Stimulated activated CD8-positive, alpha-beta memory T cell treated with anti-CD3 and anti-CD28 coated beads, Interleukin-7, amount 100 ng/mL, for 48 hours (primary cell): ENCODE results near the gene ASXL1.
A peak's percentile ranks its signal among the peaks of the same experiment; 100 is the strongest.
"Not testable (repeated sequence)": the region's sequence is repeated elsewhere in the genome, so short reads cannot be mapped to it uniquely, and the experiment has no call there.

Experiments used
- DNase-seq, 2 donors: peaks; one replicate each; pipeline ENCODE4 v3.0.0-alpha.2; 2020; ENCODE audit warnings: low read depth in 1 of 2; ENCODE audit errors: extremely low read depth in 1 of 2

The ASXL1 gene

GRCh38 chr20:32357869-32358631, at the start of gene ASXL1:
ASXL1 (plus strand) TSS chr20:32358331; CDS start chr20:32358776, 445 bp downstream.
- DNase-seq = peak; percentile 92 to 95

GRCh38 chr20:32312718-32313424, 45.3 kb upstream of the ASXL1 start:
- no peak for DNase-seq

GRCh38 chr20:32314768-32315167, 43.4 kb upstream of the ASXL1 start:
- no peak for DNase-seq

DNA sequence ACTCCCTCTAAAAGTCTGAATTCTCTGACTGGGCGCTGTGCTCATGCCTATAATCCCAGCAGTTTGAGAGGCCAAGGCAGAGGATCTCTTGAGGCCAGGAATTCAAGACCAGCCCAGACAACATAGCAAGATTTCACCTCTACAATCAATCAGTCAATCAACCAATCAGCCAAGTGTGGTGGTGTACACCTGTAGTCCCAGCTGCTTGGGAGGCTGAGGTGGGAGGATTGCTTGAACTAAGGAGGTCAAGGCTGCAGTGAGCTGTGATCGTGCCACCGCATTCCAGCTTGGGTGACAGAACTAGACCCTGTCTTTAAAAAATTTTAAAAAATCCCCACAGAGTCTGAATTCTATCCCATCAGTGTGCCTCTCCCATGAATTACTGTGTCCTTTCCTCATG, 42.7 kb upstream of the ASXL1 start:
- no peak for DNase-seq

DNA sequence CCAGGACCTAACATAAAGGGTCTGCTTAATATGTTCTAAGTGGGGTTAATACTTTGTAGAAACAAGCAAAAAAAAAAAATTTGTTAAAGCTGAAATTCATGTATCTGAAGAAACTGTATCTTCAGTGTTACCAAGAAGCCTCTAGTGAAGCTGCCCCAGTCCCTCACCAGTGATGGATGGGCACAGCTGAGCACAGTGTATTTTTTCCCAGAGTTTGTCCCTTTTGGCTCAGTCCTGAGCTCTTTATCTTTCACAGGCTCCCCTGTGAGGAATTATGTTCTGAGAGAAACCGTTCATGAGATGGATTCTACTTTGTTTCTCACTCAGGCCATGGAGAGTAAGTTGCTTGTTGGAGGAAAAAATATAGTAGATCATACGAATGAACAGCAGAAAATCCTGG, 42.2 kb upstream of the ASXL1 start:
- DNase-seq = no peak

DNA sequence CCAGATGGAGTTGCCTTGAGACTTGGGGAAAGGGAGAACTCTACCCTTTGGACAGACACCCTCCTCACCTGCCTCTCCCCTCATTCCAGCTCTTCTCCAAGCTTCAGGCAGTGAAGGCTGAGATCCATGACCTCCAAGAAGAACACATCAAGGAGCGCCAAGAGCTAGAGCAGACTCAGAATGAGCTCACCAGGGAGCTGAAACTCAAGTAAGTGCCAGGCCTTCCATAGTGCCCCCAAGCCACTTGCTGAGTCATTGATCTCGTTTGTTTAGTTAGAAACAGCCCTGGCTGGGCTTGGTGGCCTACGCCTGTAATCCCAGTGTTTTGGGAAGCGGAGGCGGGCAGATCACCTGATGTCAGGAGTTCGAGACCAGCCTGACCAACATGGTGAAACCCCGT, 41.5 kb upstream of the ASXL1 start:
- DNase-seq = no peak

GRCh38 chr20:32319100-32319499, 39.0 kb upstream of the ASXL1 start:
- no peak for DNase-seq

DNA sequence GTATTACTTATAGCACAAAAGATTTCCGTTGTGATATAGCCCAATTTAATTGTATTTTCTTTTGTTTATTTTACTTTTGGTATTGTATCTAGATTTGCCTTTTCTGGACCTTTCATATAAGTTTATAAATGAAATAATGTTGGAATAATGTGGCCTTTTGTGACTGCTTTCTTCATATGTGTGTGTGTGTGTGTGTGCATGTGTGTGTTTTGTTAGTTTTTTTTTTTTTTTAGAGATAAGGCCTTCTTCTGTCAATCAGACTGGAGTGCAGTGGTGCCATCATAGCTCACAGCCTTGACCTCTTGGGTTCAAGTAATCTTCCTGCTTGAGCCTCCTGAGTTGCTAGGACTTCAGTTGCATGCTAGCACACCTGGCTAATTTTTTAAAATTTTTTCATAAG, 37.8 kb upstream of the ASXL1 start:
- no peak for DNase-seq

- no peak for DNase-seq
Measured at GRCh38 chr20:32321390-32321789, 36.7 kb upstream of the ASXL1 start.

DNA sequence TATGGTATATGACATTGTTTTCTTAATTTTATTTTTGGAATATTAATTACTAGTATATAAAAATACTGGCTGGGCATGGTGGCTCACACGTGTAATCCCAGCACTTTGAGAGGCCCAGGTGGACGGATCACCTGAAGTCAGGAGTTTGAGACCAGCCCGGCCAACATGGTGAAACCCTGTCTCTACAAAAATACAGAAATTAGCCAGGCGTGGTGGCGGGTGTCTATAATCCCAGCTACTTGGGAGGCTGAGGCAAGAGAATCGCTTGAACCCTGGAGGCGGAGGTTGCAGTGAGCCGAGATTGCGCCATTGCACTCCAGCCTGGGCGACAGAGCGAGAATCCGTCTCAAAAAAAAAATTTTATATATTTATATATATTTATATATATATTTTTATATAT, 35.9 kb upstream of the ASXL1 start:
- DNase-seq = not testable (repeated sequence)

DNA sequence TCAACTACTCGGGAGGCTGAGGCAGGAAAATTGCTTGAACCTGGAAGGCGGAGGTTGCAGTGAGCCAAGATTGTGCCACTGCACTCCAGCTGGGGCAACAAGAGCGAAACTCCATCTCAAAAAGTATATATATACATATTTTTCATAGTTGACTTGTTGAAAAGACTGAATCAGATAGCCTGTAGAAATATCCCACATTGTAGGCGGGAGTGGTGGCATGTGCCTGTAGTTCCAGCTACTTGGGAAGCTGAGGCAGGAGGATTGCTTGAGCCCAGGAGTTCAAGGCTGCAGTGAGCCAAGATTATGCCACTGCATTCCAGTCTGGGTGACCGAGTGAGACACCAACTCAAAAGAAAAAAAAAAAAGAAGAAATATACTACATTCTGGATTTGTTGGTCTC, 34.4 kb upstream of the ASXL1 start:
- DNase-seq = not testable (repeated sequence)

DNA sequence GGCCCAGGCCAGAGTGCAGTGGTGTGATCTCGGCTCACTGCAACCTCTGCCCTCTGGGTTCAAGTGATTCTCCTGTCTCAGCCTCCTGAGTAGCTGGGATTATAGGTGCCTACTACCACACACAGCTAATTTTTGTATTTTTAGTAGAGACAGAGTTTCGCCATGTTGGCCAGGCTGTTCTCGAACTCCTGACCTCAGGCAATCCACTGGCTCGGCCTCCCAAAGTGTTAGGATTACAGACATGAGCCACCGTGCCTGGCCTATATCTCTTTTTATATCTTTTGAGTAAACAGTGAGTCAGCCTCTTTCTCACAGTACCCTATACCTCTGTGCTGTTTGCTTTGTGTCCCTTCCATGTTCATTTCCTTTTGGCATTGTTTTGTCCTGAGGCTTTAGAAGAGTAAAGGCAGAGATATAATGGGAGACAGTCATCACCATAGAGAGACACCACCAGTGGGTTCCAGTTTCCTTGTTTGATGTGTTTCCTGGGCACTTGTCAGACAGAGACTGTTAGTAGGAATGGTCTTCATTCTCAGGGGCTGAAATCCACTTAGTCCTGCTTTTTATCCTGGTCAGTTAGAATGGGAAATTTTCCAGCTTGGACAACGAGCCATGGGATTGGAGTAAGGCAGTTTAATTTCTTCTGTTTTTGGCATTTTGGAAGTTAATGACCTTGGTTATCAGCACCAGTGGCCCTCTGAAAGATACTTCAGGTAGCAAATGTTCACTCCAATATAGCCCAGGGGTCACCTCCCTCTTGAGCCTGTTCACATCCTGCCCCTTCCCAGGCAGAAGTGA, 32.2 kb upstream of the ASXL1 start:
- no peak for DNase-seq

DNA sequence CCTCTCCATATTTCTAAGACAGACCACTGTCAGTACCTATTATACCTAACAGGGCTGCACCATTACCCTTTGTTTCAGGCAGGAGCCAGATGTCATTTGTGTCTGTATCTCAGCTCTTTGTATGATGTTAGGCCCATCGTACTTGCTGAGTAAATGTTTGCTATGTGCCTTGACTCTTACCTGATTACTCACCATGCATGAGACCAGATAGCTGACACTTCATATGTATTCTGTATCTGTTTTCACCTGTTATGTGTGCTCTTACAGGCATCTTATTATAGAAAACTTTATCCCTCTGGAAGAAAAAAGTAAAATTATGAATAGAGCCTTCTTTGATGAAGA, 31.7 kb upstream of the ASXL1 start:
- DNase-seq = no peak

DNA sequence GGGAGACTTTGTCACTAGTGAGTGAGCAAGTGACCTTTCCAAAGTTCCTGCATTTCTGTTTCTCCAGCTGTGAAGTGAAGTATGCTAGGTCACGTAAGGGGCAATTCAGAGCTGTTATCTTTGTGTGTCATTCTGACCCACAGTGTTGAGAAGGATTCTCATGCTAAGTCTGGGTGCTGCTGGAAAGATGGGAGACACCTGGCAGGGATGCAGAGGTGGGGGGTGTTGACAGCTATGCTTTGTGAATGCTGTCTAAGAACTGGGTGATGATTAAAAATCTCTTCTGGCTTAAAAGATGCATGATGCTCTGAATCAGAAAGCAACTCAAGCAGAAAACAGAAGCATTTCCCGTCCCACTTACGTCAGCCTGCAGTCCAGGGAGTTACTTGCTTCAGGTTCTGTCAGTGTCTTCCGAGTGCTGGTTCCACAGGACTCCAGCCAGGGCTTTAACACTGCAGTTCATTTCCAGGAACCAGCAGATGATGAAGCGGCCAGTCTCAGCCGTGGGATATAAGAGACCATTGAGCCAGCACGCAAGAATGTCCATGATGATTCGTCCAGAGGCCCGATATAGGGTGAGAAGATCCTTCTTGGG, 30.9 kb upstream of the ASXL1 start:
- no peak for DNase-seq

DNA sequence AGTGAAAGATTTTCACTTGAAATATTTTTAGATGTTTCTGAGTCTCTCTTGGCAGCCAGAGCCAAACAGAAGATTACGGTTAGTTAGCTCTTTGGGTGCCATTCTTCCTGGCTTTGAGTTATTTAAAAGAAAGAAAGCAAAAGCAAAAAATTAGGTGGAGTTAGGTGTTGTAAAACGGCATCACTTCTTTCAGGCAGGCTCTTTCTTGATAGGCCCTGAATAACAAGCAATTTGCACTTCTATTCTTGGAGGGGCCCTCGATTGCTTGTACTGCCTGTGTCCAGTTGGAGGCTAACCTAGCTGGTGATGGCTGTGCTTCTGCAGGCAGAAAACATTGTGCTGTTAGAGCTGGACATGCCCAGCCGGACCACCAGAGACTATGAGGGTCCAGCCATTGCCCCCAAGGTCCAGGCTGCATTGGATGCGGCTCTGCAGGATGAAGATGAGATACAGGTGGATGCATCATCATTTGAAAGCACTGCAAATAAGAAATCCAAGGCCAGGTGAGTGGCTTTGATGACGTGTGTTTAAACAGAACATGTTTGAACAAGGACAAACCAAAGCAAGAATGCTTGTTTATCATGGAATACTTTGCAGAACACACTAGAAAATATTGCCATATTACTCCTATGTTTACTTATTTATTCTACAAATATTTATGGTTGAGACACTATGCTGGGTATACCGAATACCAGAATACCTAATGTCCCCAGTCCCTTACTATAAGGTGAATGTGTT, 28.1 kb upstream of the ASXL1 start:
- DNase-seq = no peak

DNA sequence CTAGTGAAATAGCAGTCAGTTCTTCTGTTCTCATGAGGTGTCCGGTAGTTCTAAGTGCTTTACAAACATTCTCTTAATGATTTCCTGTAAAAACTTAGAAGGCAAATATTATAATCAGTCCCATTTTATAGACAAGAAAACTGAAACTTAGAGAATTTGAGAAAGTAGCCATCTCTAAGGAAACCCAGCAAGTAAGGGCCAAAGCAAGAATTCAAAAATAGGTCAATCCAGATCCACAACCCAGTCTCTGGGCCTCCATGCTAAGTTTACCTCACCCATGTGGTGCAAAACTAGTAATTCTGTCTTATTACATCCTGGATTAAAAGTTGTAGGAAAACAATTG, 27.6 kb upstream of the ASXL1 start:
- DNase-seq = no peak

DNA sequence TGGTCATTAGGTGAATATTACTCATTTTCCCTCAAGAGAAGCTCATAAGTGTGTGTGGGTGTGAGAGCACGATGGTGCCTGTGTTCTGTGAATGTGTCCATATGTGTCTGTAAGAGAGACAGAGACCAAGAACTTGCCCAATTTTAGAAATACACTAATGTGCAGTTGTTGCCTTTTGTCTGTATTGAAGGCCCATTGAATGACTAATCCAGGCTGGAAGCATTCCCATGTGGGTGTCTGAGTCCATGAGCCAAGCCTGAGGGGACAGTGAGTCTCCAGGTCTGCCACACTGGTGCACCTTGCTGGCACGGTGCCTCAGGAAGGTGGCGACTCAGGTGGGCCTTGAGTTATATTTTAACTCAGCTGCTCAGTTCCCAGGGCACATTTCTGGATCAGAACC, 25.5 kb upstream of the ASXL1 start:
- no peak for DNase-seq

- peak; percentile 46 to 64 for DNase-seq
Measured at GRCh38 chr20:32333181-32333987, 24.7 kb upstream of the ASXL1 start.

DNA sequence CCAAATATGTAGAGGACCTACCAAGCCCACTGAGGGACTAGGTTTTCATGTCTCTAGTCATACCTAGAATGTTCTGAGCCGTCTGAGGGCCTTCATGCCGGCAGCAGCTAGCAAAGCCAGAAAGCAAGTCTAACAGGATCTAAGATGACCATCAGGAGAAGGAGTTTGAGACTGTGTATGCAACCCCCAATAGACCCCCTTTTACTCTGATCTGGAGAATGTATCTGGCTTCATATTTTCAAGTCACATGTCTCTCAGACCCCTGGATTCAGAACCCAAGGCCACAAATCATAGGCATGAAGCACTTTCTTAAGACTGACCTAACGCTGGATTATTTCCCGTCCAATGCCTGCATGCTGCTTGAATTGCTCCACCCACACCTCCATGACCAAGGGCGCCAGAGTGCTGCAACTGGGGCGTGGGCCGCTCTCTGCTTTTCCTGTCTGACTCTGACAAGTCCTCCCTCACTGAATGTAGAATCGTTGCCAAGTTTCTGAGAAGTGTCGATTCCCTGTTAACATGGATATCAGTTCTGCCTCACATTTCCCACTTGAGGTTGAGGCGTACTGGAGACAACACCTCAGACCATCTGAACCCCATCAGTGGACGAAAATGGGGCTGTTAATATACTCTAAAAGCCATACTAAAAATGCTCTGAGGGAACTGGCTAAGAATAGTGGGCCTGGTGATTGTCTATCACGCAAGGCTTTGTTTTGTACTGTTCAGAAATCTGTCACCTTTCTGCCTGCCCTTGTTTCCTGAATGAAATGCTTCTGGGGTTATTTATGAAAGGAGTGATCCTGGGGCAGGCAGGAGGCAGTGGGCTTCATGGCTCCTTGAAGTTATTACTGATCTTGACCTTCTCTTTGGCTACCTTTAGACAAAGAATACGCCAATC, 23.9 kb upstream of the ASXL1 start:
- DNase-seq = peak; percentile 33 to 57
